HCT116 (cell line): ENCODE data around the gene GH2. TPM values are rescaled to one million over a fixed set of nuclear protein-coding genes. Genes with fewer than 3 reads are reported as not detected.

Experiments used
- ATAC-seq: fragments of 200-7000 bp; cut with Tn5 transposase; 2 replicates; pipeline ENCODE4 v1.9.1; 2020; ENCODE audit warnings: mild to moderate bottlenecking, moderate library complexity
- BruUV-seq: library from RNA; stranded (reverse); fragments of 400-500 nt; replicated peaks from 2 replicates; lab custom pipeline; 2021; lab: Mats Ljungman, UMichigan
- CTCF ChIA-PET: fragments of 300-600 bp; sonication (Branson Sonifier 250); formaldehyde crosslinking; loops from one replicate; lab custom pipeline; 2021; ENCODE audit warnings: antibody characterized with exemption; lab: Charles Lee
- POLR2A ChIA-PET: fragments of 300-600, 350-600 bp; sonication (Branson Sonifier 250); formaldehyde crosslinking; loops from one replicate; lab custom pipeline; 2021; ENCODE audit warnings: antibody characterized with exemption; lab: Charles Lee
- RAD21 ChIA-PET, 2 experiments: fragments of 300-600 bp; sonication (Branson Sonifier 250); formaldehyde crosslinking; loops; one replicate each; lab custom pipeline; 2023; ENCODE audit warnings: low total read pairs in 2 of 2; ENCODE audit not compliant: uncharacterized antibody in 2 of 2, unreplicated experiment in 2 of 2, low non-redundant PET in 1 of 2; lab: Charles Lee
- DNase-seq: peaks from one replicate; pipeline ENCODE4 v3.0.0-alpha.2; 2010; ENCODE audit warnings: low read depth, low spot score
- H2AFZ ChIP-seq: fragments of 200-600 bp; shearing (Covaris generic), sonication (generic); 2 replicates; pipeline ENCODE4 v1.6.1; 2017; ENCODE audit warnings: low read depth, mixed run types, mixed read lengths, antibody characterized with exemption, low read length; ENCODE audit not compliant: poor library complexity, severe bottlenecking
- H3K27ac ChIP-seq: 2 replicates; pipeline ENCODE4 v1.5.1; 2012; ENCODE audit warnings: low read depth, low read length
- H3K27me3 ChIP-seq: fragments of 200-600 bp; sonication (generic); 2 replicates; pipeline ENCODE4 v1.6.1; 2016; ENCODE audit warnings: mixed run types, low read length, mixed read lengths; ENCODE audit not compliant: insufficient read depth
- H3K36me3 ChIP-seq, 2 experiments: fragments of 200-500 bp in 1 of 2; fragments of 200-600 bp in 1 of 2; sonication (Bioruptor generic) in 1 of 2; sonication (generic) in 1 of 2; 2 replicates each; pipeline versions ENCODE4 v1.5.1 to v1.6.1; 2014 to 2016; ENCODE audit warnings: low read length in 2 of 2, inconsistent platforms in 1 of 2, mixed read lengths in 1 of 2, mixed run types in 1 of 2; ENCODE audit not compliant: insufficient read depth in 2 of 2, control insufficient read depth in 1 of 2
- H3K4me1 ChIP-seq, 2 experiments: fragments of 200-600 bp in 1 of 2; sonication (generic) in 1 of 2; 2 replicates each; pipeline versions ENCODE4 v1.5.1 to v1.6.1; 2012 to 2017; ENCODE audit warnings: low read length in 2 of 2, inconsistent platforms in 1 of 2, mild to moderate bottlenecking in 1 of 2, mixed read lengths in 1 of 2, mixed run types in 1 of 2, moderate library complexity in 1 of 2; ENCODE audit not compliant: insufficient read depth in 2 of 2, control insufficient read depth in 1 of 2
- H3K4me2 ChIP-seq: fragments of 200-600 bp; sonication (generic); 2 replicates; pipeline ENCODE4 v1.6.1; 2017; ENCODE audit warnings: mixed run types, low read length, mixed read lengths
- H3K4me3 ChIP-seq, 2 experiments: fragments of 200-600 bp in 1 of 2; sonication (generic) in 1 of 2; replicated peaks in 1 of 2; 2 replicates each; pipeline ENCODE4 v1.5.1; 2011 to 2016; ENCODE audit warnings: low read length in 2 of 2, control low read depth in 1 of 2, low read depth in 1 of 2, mild to moderate bottlenecking in 1 of 2, mixed read lengths in 1 of 2, mixed run types in 1 of 2
- H3K79me2 ChIP-seq: fragments of 200-600 bp; sonication (generic); 2 replicates; pipeline ENCODE4 v1.6.1; 2017; ENCODE audit warnings: mild to moderate bottlenecking, mixed run types, low read length, moderate library complexity, mixed read lengths; ENCODE audit not compliant: insufficient read depth
- H3K9ac ChIP-seq: fragments of 200-600 bp; sonication (generic); 2 replicates; pipeline ENCODE4 v1.6.1; 2016; ENCODE audit warnings: low read length, mixed read lengths
- H3K9me2 ChIP-seq: fragments of 200-600 bp; sonication (generic), shearing (Covaris generic); 2 replicates; pipeline ENCODE4 v1.6.1; 2017; ENCODE audit warnings: mixed run types, mild to moderate bottlenecking, moderate library complexity; ENCODE audit not compliant: insufficient read depth
- H3K9me3 ChIP-seq, 2 experiments: fragments of 200-500 bp in 1 of 2; fragments of 200-600 bp in 1 of 2; sonication (Bioruptor generic) in 1 of 2; sonication (generic) in 1 of 2; 2 replicates each; pipeline ENCODE4 v1.6.1; 2014 to 2017; ENCODE audit warnings: low read length in 2 of 2, mixed read lengths in 2 of 2, inconsistent platforms in 1 of 2, low read depth in 1 of 2, mild to moderate bottlenecking in 1 of 2, mixed run types in 1 of 2, moderate library complexity in 1 of 2; ENCODE audit not compliant: control insufficient read depth in 1 of 2, insufficient read depth in 1 of 2
- H4K20me1 ChIP-seq: fragments of 200-600 bp; sonication (generic), shearing (Covaris generic); 2 replicates; pipeline ENCODE4 v1.6.1; 2017; ENCODE audit warnings: mixed run types, mild to moderate bottlenecking, moderate library complexity; ENCODE audit not compliant: insufficient read depth
- ATF3 ChIP-seq: IDR thresholded peaks from 2 replicates; pipeline ENCODE4 v1.6.1; 2012
- CEBPB ChIP-seq: IDR thresholded peaks from 2 replicates; pipeline ENCODE4 v1.6.1; 2012; ENCODE audit warnings: low read depth
- CTCF ChIP-seq, 3 experiments: fragments of 200-600 bp in 1 of 3; sonication (generic) in 1 of 3; IDR thresholded peaks in 2 of 3; conservative IDR thresholded peaks in 1 of 3; 2 replicates each; pipeline ENCODE4 v1.5.1; 2012 to 2017; ENCODE audit warnings: low read depth in 2 of 3, low read length in 2 of 3, antibody characterized with exemption in 1 of 3, borderline replicate concordance in 1 of 3, control low read depth in 1 of 3, mild to moderate bottlenecking in 1 of 3, mixed read lengths in 1 of 3, mixed run types in 1 of 3, moderate library complexity in 1 of 3; ENCODE audit not compliant: insufficient read depth in 1 of 3
- EGR1 ChIP-seq: IDR thresholded peaks from 2 replicates; pipeline ENCODE4 v1.6.1; 2012; ENCODE audit warnings: low read depth
- ELF1 ChIP-seq: IDR thresholded peaks from 2 replicates; pipeline ENCODE4 v1.6.1; 2012; ENCODE audit warnings: low read depth, borderline replicate concordance
- EZH2 ChIP-seq: fragments of 200-600 bp; sonication (generic); IDR thresholded peaks from 2 replicates; pipeline ENCODE4 v1.6.1; 2017; ENCODE audit warnings: antibody characterized with exemption, mixed run types
- EZH2phosphoT487 ChIP-seq: fragments of 200-600 bp; IDR thresholded peaks from 2 replicates; pipeline ENCODE4 v1.6.1; 2018; ENCODE audit warnings: antibody characterized with exemption, borderline replicate concordance
- JUND ChIP-seq: IDR thresholded peaks from 2 replicates; pipeline ENCODE4 v1.6.1; 2012
- MAX ChIP-seq: IDR thresholded peaks from 2 replicates; pipeline ENCODE4 v1.6.1; 2012
- POLR2A ChIP-seq: IDR thresholded peaks from 2 replicates; pipeline ENCODE4 v1.7.0; 2011; ENCODE audit warnings: borderline replicate concordance; ENCODE audit not compliant: insufficient read depth, insufficient read length; ENCODE audit errors: extremely low read depth
- POLR2AphosphoS5 ChIP-seq: IDR thresholded peaks from 2 replicates; pipeline ENCODE4 v1.6.1; 2011; ENCODE audit warnings: mild to moderate bottlenecking, low read depth, low read length, moderate library complexity
- RAD21 ChIP-seq: IDR thresholded peaks from 2 replicates; pipeline ENCODE4 v1.6.1; 2012; ENCODE audit warnings: low read depth, mild to moderate bottlenecking
- REST ChIP-seq: IDR thresholded peaks from 2 replicates; pipeline ENCODE4 v1.6.1; 2012; ENCODE audit warnings: low read depth
- SIN3A ChIP-seq: IDR thresholded peaks from 2 replicates; pipeline ENCODE4 v1.6.1; 2012; ENCODE audit warnings: low read depth
- SP1 ChIP-seq: IDR thresholded peaks from 2 replicates; pipeline ENCODE4 v1.6.1; 2012; ENCODE audit warnings: low read depth
- SRF ChIP-seq: IDR thresholded peaks from 2 replicates; pipeline ENCODE4 v1.6.1; 2012; ENCODE audit warnings: low read depth
- TCF7L2 ChIP-seq: IDR thresholded peaks from 2 replicates; pipeline ENCODE4 v1.7.0; 2011; ENCODE audit warnings: borderline replicate concordance, inconsistent platforms; ENCODE audit not compliant: insufficient read depth, insufficient read length; ENCODE audit errors: extremely low read depth
- ZBTB33 ChIP-seq: IDR thresholded peaks from 2 replicates; pipeline ENCODE4 v1.6.1; 2011; ENCODE audit warnings: mild to moderate bottlenecking, low read length, moderate library complexity; ENCODE audit not compliant: insufficient replicate concordance; ENCODE audit errors: extremely low read depth
- ZFX ChIP-seq: fragments of 450-650 bp; IDR thresholded peaks from 2 replicates; pipeline ENCODE4 v1.6.1; 2017
- intact Hi-C: fragments of 100-400 bp; cut with micrococcal nuclease; formaldehyde crosslinking; loops from 2 replicates; pipeline ENCODE4 v1.10.0; 2022
- total RNA-seq: library from RNA; stranded (reverse); gene quantifications from one replicate; pipeline ENCODE4 v1.2.1, GENCODE V29; 2021; ENCODE audit not compliant: unreplicated experiment

Gene GH2
- total RNA-seq, 1 experiment from 2014 or later: not detected

GRCh38 chr17:63916566-63917185, 34.9 kb upstream of the GH2 start:
- Histone ChIP-seq H3K4me3 (no peak overlapping the region), H3K9ac (no peak overlapping the region), H3K36me3 (no peaks in the 10 kb centered on the region), H3K79me2 (no peaks in the 10 kb centered on the region), H2AFZ (no peak overlapping the region), H3K4me2 (no peak overlapping the region), H3K4me1 (no peaks in the 10 kb centered on the region), H3K27ac (no peak overlapping the region), H4K20me1 (no peaks in the 10 kb centered on the region), H3K9me3 (no peaks in the 10 kb centered on the region), H3K9me2 (no peaks in the 10 kb centered on the region), H3K27me3 (no peaks in the 10 kb centered on the region)
- BruUV-seq: no TSS peak
- intact Hi-C loops: no loop called here
- no peak for ATAC-seq
- ChIA-PET POLR2A (no interaction called here), RAD21 (no interaction called here), CTCF (interaction anchor here (1.0 to 1.5 kb wide), 4 partner anchors 30 to 217 kb away, joined by 3 to 8 read pairs (median 4); no protein-coding TSS in a partner anchor)
- DNase-seq: no peak
- no peak for TF ChIP-seq REST
- no peak for TF ChIP-seq EZH2phosphoT487
- no peak for TF ChIP-seq ZBTB33
- no peak for TF ChIP-seq EGR1
- no peak for TF ChIP-seq SIN3A
- TF ChIP-seq SP1: no peak
- TF ChIP-seq JUND: no peak
- TF ChIP-seq ATF3: no peak
- TF ChIP-seq POLR2A: no peak
- no peak for TF ChIP-seq EZH2
- no peak for TF ChIP-seq SRF
- no peak for TF ChIP-seq ELF1
- no peak for TF ChIP-seq TCF7L2
- no peak for TF ChIP-seq CTCF (IDR thresholded peaks at IDR 0.05 in 2 of 3, conservative IDR thresholded peaks at IDR 0.05 in 1 of 3; ENCODE audit: borderline replicate concordance in 1 of 3, insufficient read depth in 1 of 3, low read depth in 2 of 3, low read length in 2 of 3)
- TF ChIP-seq ZFX: no peak
- no peak for TF ChIP-seq RAD21
- TF ChIP-seq CEBPB: no peak
- no peak for TF ChIP-seq MAX
- no peak for TF ChIP-seq POLR2AphosphoS5
